Measurements from ENCODE around the gene COMMD3.

GRCh38 chr10:22329150-22329549, 13.0 kb downstream of the COMMD3 start:
- no peak for TF ChIP-seq CTCF (conservative IDR thresholded peaks at IDR 0.05)
- no peak for TF ChIP-seq ZFX (IDR thresholded peaks at IDR 0.05)
